HCT116 (cell line): ENCODE data around the gene GFPT2. TPM values are rescaled to one million over a fixed set of nuclear protein-coding genes. Genes with fewer than 3 reads are reported as not detected.

Experiments
- ATAC-seq: fragments of 200-7000 bp; cut with Tn5 transposase; 2 replicates; pipeline ENCODE4 v1.9.1; 2020; ENCODE audit warnings: mild to moderate bottlenecking, moderate library complexity
- BruUV-seq: library from RNA; stranded (reverse); fragments of 400-500 nt; replicated peaks from 2 replicates; lab custom pipeline; 2021; lab: Mats Ljungman, UMichigan
- CTCF ChIA-PET: fragments of 300-600 bp; sonication (Branson Sonifier 250); formaldehyde crosslinking; loops from one replicate; lab custom pipeline; 2021; ENCODE audit warnings: antibody characterized with exemption; lab: Charles Lee
- POLR2A ChIA-PET: fragments of 300-600, 350-600 bp; sonication (Branson Sonifier 250); formaldehyde crosslinking; loops from one replicate; lab custom pipeline; 2021; ENCODE audit warnings: antibody characterized with exemption; lab: Charles Lee
- RAD21 ChIA-PET, 2 experiments: fragments of 300-600 bp; sonication (Branson Sonifier 250); formaldehyde crosslinking; loops; one replicate each; lab custom pipeline; 2023; ENCODE audit warnings: low total read pairs in 2 of 2; ENCODE audit not compliant: uncharacterized antibody in 2 of 2, unreplicated experiment in 2 of 2, low non-redundant PET in 1 of 2; lab: Charles Lee
- DNase-seq: peaks from one replicate; pipeline ENCODE4 v3.0.0-alpha.2; 2010; ENCODE audit warnings: low read depth, low spot score
- H2AFZ ChIP-seq: fragments of 200-600 bp; shearing (Covaris generic), sonication (generic); 2 replicates; pipeline ENCODE4 v1.6.1; 2017; ENCODE audit warnings: low read depth, mixed run types, mixed read lengths, antibody characterized with exemption, low read length; ENCODE audit not compliant: poor library complexity, severe bottlenecking
- H3K27ac ChIP-seq: 2 replicates; pipeline ENCODE4 v1.5.1; 2012; ENCODE audit warnings: low read depth, low read length
- H3K27me3 ChIP-seq: fragments of 200-600 bp; sonication (generic); 2 replicates; pipeline ENCODE4 v1.6.1; 2016; ENCODE audit warnings: mixed run types, low read length, mixed read lengths; ENCODE audit not compliant: insufficient read depth
- H3K36me3 ChIP-seq, 2 experiments: fragments of 200-500 bp in 1 of 2; fragments of 200-600 bp in 1 of 2; sonication (Bioruptor generic) in 1 of 2; sonication (generic) in 1 of 2; 2 replicates each; pipeline versions ENCODE4 v1.5.1 to v1.6.1; 2014 to 2016; ENCODE audit warnings: low read length in 2 of 2, inconsistent platforms in 1 of 2, mixed read lengths in 1 of 2, mixed run types in 1 of 2; ENCODE audit not compliant: insufficient read depth in 2 of 2, control insufficient read depth in 1 of 2
- H3K4me1 ChIP-seq, 2 experiments: fragments of 200-600 bp in 1 of 2; sonication (generic) in 1 of 2; 2 replicates each; pipeline versions ENCODE4 v1.5.1 to v1.6.1; 2012 to 2017; ENCODE audit warnings: low read length in 2 of 2, inconsistent platforms in 1 of 2, mild to moderate bottlenecking in 1 of 2, mixed read lengths in 1 of 2, mixed run types in 1 of 2, moderate library complexity in 1 of 2; ENCODE audit not compliant: insufficient read depth in 2 of 2, control insufficient read depth in 1 of 2
- H3K4me2 ChIP-seq: fragments of 200-600 bp; sonication (generic); 2 replicates; pipeline ENCODE4 v1.6.1; 2017; ENCODE audit warnings: mixed run types, low read length, mixed read lengths
- H3K4me3 ChIP-seq, 2 experiments: fragments of 200-600 bp in 1 of 2; sonication (generic) in 1 of 2; replicated peaks in 1 of 2; 2 replicates each; pipeline ENCODE4 v1.5.1; 2011 to 2016; ENCODE audit warnings: low read length in 2 of 2, control low read depth in 1 of 2, low read depth in 1 of 2, mild to moderate bottlenecking in 1 of 2, mixed read lengths in 1 of 2, mixed run types in 1 of 2
- H3K79me2 ChIP-seq: fragments of 200-600 bp; sonication (generic); 2 replicates; pipeline ENCODE4 v1.6.1; 2017; ENCODE audit warnings: mild to moderate bottlenecking, mixed run types, low read length, moderate library complexity, mixed read lengths; ENCODE audit not compliant: insufficient read depth
- H3K9ac ChIP-seq: fragments of 200-600 bp; sonication (generic); 2 replicates; pipeline ENCODE4 v1.6.1; 2016; ENCODE audit warnings: low read length, mixed read lengths
- H3K9me2 ChIP-seq: fragments of 200-600 bp; sonication (generic), shearing (Covaris generic); 2 replicates; pipeline ENCODE4 v1.6.1; 2017; ENCODE audit warnings: mixed run types, mild to moderate bottlenecking, moderate library complexity; ENCODE audit not compliant: insufficient read depth
- H3K9me3 ChIP-seq, 2 experiments: fragments of 200-500 bp in 1 of 2; fragments of 200-600 bp in 1 of 2; sonication (Bioruptor generic) in 1 of 2; sonication (generic) in 1 of 2; 2 replicates each; pipeline ENCODE4 v1.6.1; 2014 to 2017; ENCODE audit warnings: low read length in 2 of 2, mixed read lengths in 2 of 2, inconsistent platforms in 1 of 2, low read depth in 1 of 2, mild to moderate bottlenecking in 1 of 2, mixed run types in 1 of 2, moderate library complexity in 1 of 2; ENCODE audit not compliant: control insufficient read depth in 1 of 2, insufficient read depth in 1 of 2
- H4K20me1 ChIP-seq: fragments of 200-600 bp; sonication (generic), shearing (Covaris generic); 2 replicates; pipeline ENCODE4 v1.6.1; 2017; ENCODE audit warnings: mixed run types, mild to moderate bottlenecking, moderate library complexity; ENCODE audit not compliant: insufficient read depth
- CTCF ChIP-seq, 3 experiments: fragments of 200-600 bp in 1 of 3; sonication (generic) in 1 of 3; IDR thresholded peaks in 2 of 3; conservative IDR thresholded peaks in 1 of 3; 2 replicates each; pipeline ENCODE4 v1.5.1; 2012 to 2017; ENCODE audit warnings: low read depth in 2 of 3, low read length in 2 of 3, antibody characterized with exemption in 1 of 3, borderline replicate concordance in 1 of 3, control low read depth in 1 of 3, mild to moderate bottlenecking in 1 of 3, mixed read lengths in 1 of 3, mixed run types in 1 of 3, moderate library complexity in 1 of 3; ENCODE audit not compliant: insufficient read depth in 1 of 3
- EGR1 ChIP-seq: IDR thresholded peaks from 2 replicates; pipeline ENCODE4 v1.6.1; 2012; ENCODE audit warnings: low read depth
- ELF1 ChIP-seq: IDR thresholded peaks from 2 replicates; pipeline ENCODE4 v1.6.1; 2012; ENCODE audit warnings: low read depth, borderline replicate concordance
- EZH2 ChIP-seq: fragments of 200-600 bp; sonication (generic); IDR thresholded peaks from 2 replicates; pipeline ENCODE4 v1.6.1; 2017; ENCODE audit warnings: antibody characterized with exemption, mixed run types
- EZH2phosphoT487 ChIP-seq: fragments of 200-600 bp; IDR thresholded peaks from 2 replicates; pipeline ENCODE4 v1.6.1; 2018; ENCODE audit warnings: antibody characterized with exemption, borderline replicate concordance
- RAD21 ChIP-seq: IDR thresholded peaks from 2 replicates; pipeline ENCODE4 v1.6.1; 2012; ENCODE audit warnings: low read depth, mild to moderate bottlenecking
- REST ChIP-seq: IDR thresholded peaks from 2 replicates; pipeline ENCODE4 v1.6.1; 2012; ENCODE audit warnings: low read depth
- SIN3A ChIP-seq: IDR thresholded peaks from 2 replicates; pipeline ENCODE4 v1.6.1; 2012; ENCODE audit warnings: low read depth
- ZNF274 ChIP-seq: fragments of 200-500 bp; sonication (Bioruptor generic); IDR thresholded peaks from 2 replicates; pipeline ENCODE4 v1.6.1; 2014; ENCODE audit warnings: mild to moderate bottlenecking, low read depth, low read length, inconsistent platforms
- intact Hi-C: fragments of 100-400 bp; cut with micrococcal nuclease; formaldehyde crosslinking; loops from 2 replicates; pipeline ENCODE4 v1.10.0; 2022
- total RNA-seq: library from RNA; stranded (reverse); gene quantifications from one replicate; pipeline ENCODE4 v1.2.1, GENCODE V29; 2021; ENCODE audit not compliant: unreplicated experiment

Gene GFPT2
- total RNA-seq, 1 experiment from 2014 or later, result 16.1 TPM

- H3K27ac ChIP-seq, result no peak overlapping the region
- POLR2A ChIA-PET, result interaction anchor here (0.6 kb wide), 1 partner anchor 35 kb away, joined by 3 read pairs; no protein-coding TSS in a partner anchor
These were observed 24.6 kb downstream of the GFPT2 start for GRCh38 chr5:180328296-180329137.

More at GRCh38 chr5:180328296-180329137, 24.6 kb downstream of the GFPT2 start:
- Histone ChIP-seq H3K27me3 (no peaks in the 10 kb centered on the region), H2AFZ (no peak overlapping the region), H3K4me2 (no peak overlapping the region), H3K9me2 (no peaks in the 10 kb centered on the region), H3K9ac (no peak overlapping the region), H3K9me3 (no peaks in the 10 kb centered on the region), H4K20me1 (no peaks in the 10 kb centered on the region), H3K4me1 (peaks cover 33 to 45% of the 10 kb centered on the region in 2 experiments), H3K79me2 (no peaks in the 10 kb centered on the region), H3K36me3 (peaks cover 0 to 5% of the 10 kb centered on the region in 2 experiments; a peak in 1 of 4 replicates), H3K4me3 (no peak overlapping the region)
- intact Hi-C loops, result loop anchor here (1.0 to 2.0 kb wide), 2 partner anchors 35 to 202 kb away; no protein-coding TSS in a partner anchor
- ATAC-seq (peak; percentile 90), DNase-seq (peak; percentile 74)
- ChIA-PET CTCF (interaction anchor here (0.6 to 2.0 kb wide), 28 partner anchors 9 to 390 kb away, joined by 3 to 31 read pairs (median 4); partner anchors contain the start of genes GFPT2 and RASGEF1C), RAD21 (interaction anchor here (1.3 to 1.4 kb wide), 3 partner anchors 13 to 36 kb away, joined by 4 to 7 read pairs (median 5); no protein-coding TSS in a partner anchor)
- TF ChIP-seq SIN3A (no peak), RAD21 (peak; percentile 73), EGR1 (no peak), ZNF274 (no peak), REST (no peak), CTCF (IDR thresholded peaks at IDR 0.05 in 2 of 3, conservative IDR thresholded peaks at IDR 0.05 in 1 of 3; ENCODE audit: borderline replicate concordance in 1 of 3, insufficient read depth in 1 of 3, low read depth in 2 of 3, low read length in 2 of 3) (peak; percentile 84 to 94 (median 90)), EZH2phosphoT487 (no peak), EZH2 (no peak), ELF1 (no peak)
- no TSS peak for BruUV-seq
